SU-DHL-6 (cell line): ENCODE results near the gene MAPKAPK3.

Experiments used
- EZH2phosphoT487 ChIP-seq: fragments of 200-600 bp; sonication (generic), shearing (Covaris generic); conservative IDR thresholded peaks from 2 replicates; pipeline ENCODE4 v1.6.1; 2018; ENCODE audit warnings: mild to moderate bottlenecking, antibody characterized with exemption, low read length, moderate library complexity, mixed read lengths
- TF ChIP-seq, protein P1 (sequence below): fragments of 200-600 bp; sonication (generic); IDR thresholded peaks from one replicate; pipeline ENCODE4 v1.5.1; 2017; ENCODE audit warnings: antibody characterized with exemption, mild to moderate bottlenecking, low read length, moderate library complexity; ENCODE audit not compliant: insufficient read depth, poor library complexity, severe bottlenecking

DNA sequence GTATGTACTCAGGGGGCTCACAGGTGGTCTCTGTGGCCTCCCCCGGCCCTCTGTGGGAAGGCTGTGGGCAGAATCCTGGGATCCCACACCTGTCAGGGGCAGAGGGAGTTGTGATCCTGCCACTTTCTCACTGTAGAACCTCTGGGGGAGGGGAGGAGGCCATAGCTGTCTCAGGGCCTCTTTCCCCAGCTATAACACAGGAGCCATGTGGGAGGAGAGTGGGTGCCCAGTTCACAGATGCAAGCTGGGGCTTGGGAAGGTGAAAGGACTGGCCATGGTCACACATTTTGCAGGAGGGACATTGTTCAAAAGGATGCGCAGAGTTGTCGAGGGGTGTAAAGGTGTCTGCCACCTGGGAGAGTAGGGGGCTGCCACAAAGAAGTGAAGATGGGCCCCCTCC is 11.7 kb downstream of the MAPKAPK3 start:
- TF ChIP-seq, protein P1, sequence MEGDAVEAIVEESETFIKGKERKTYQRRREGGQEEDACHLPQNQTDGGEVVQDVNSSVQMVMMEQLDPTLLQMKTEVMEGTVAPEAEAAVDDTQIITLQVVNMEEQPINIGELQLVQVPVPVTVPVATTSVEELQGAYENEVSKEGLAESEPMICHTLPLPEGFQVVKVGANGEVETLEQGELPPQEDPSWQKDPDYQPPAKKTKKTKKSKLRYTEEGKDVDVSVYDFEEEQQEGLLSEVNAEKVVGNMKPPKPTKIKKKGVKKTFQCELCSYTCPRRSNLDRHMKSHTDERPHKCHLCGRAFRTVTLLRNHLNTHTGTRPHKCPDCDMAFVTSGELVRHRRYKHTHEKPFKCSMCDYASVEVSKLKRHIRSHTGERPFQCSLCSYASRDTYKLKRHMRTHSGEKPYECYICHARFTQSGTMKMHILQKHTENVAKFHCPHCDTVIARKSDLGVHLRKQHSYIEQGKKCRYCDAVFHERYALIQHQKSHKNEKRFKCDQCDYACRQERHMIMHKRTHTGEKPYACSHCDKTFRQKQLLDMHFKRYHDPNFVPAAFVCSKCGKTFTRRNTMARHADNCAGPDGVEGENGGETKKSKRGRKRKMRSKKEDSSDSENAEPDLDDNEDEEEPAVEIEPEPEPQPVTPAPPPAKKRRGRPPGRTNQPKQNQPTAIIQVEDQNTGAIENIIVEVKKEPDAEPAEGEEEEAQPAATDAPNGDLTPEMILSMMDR = no peak
- no peak for TF ChIP-seq EZH2phosphoT487
